ENCODE data around the gene ARHGAP45. TPM values are rescaled to one million over a fixed set of nuclear protein-coding genes. Genes with fewer than 3 reads are reported as not detected.
"Not testable (repeated sequence)": the region's sequence is repeated elsewhere in the genome, so short reads cannot be mapped to it uniquely, and the experiment has no call there.

Gene ARHGAP45, protein sequence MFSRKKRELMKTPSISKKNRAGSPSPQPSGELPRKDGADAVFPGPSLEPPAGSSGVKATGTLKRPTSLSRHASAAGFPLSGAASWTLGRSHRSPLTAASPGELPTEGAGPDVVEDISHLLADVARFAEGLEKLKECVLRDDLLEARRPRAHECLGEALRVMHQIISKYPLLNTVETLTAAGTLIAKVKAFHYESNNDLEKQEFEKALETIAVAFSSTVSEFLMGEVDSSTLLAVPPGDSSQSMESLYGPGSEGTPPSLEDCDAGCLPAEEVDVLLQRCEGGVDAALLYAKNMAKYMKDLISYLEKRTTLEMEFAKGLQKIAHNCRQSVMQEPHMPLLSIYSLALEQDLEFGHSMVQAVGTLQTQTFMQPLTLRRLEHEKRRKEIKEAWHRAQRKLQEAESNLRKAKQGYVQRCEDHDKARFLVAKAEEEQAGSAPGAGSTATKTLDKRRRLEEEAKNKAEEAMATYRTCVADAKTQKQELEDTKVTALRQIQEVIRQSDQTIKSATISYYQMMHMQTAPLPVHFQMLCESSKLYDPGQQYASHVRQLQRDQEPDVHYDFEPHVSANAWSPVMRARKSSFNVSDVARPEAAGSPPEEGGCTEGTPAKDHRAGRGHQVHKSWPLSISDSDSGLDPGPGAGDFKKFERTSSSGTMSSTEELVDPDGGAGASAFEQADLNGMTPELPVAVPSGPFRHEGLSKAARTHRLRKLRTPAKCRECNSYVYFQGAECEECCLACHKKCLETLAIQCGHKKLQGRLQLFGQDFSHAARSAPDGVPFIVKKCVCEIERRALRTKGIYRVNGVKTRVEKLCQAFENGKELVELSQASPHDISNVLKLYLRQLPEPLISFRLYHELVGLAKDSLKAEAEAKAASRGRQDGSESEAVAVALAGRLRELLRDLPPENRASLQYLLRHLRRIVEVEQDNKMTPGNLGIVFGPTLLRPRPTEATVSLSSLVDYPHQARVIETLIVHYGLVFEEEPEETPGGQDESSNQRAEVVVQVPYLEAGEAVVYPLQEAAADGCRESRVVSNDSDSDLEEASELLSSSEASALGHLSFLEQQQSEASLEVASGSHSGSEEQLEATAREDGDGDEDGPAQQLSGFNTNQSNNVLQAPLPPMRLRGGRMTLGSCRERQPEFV
- 100 to 1,000 TPM; 181 to 432 (median 210) TPM for polyA plus RNA-seq (ENCODE audit: low read depth in 6 of 6)

- Mint-ChIP-seq H3K4me3 (peak within 1 kb of the TSS; percentile 81 to 99 (median 96)), H3K27ac (peak within 1 kb of the TSS; percentile 92 to 99 (median 96)), H3K36me3 (peaks cover 6 to 12% of the 10 kb centered on the region in 2 donors), H3K9me3 (peaks cover 0 to 2% (median 0%) of the 10 kb centered on the region in 7 donors), H3K27me3 (no peaks in the 10 kb centered on the region), H3K4me1 (peaks cover 36 to 48% (median 45%) of the 10 kb centered on the region in 3 donors)
- ATAC-seq (ENCODE audit: low read depth in 2 of 2) (peak; percentile 54), DNase-seq (peak; percentile 84)
These were observed at the start of gene ARHGAP45 for GRCh38 chr19:1066748-1067340. ARHGAP45 (plus strand) TSS chr19:1067167; CDS start chr19:1067406, 239 bp downstream.

- DNase-seq (no peak), ATAC-seq (ENCODE audit: low read depth in 2 of 2) (no peak)
- H3K36me3 Mint-ChIP-seq: no peaks in the 10 kb centered on the region
- H3K4me1 Mint-ChIP-seq: peaks cover 36 to 40% (median 40%) of the 10 kb centered on the region in 3 donors
- no peaks in the 10 kb centered on the region for H3K9me3 Mint-ChIP-seq
- peak overlapping the region in 7 of 8 donors; percentile 22 to 91 (median 66) for H3K4me3 Mint-ChIP-seq
- peaks cover 0 to 7% (median 0%) of the 10 kb centered on the region in 3 donors for H3K27me3 Mint-ChIP-seq
- H3K27ac Mint-ChIP-seq: peak overlapping the region in 3 of 6 donors; percentile 50 to 74 (median 71)
These were observed 49.1 kb upstream of the ARHGAP45 start for GRCh38 chr19:1017906-1018305.

GRCh38 chr19:1018393-1018792 is 48.6 kb upstream of the ARHGAP45 start:
- ATAC-seq (ENCODE audit: low read depth in 2 of 2) (no peak), DNase-seq (no peak)
- peak overlapping the region in 2 of 6 donors; percentile 85 to 100 for H3K27ac Mint-ChIP-seq
- H3K9me3 Mint-ChIP-seq: no peaks in the 10 kb centered on the region
- H3K4me3 Mint-ChIP-seq: peak overlapping the region; percentile 33 to 94 (median 88)
- peaks cover 36 to 40% (median 40%) of the 10 kb centered on the region in 3 donors for H3K4me1 Mint-ChIP-seq
- H3K36me3 Mint-ChIP-seq: no peaks in the 10 kb centered on the region
- H3K27me3 Mint-ChIP-seq: peaks cover 0 to 7% (median 0%) of the 10 kb centered on the region in 3 donors

DNA sequence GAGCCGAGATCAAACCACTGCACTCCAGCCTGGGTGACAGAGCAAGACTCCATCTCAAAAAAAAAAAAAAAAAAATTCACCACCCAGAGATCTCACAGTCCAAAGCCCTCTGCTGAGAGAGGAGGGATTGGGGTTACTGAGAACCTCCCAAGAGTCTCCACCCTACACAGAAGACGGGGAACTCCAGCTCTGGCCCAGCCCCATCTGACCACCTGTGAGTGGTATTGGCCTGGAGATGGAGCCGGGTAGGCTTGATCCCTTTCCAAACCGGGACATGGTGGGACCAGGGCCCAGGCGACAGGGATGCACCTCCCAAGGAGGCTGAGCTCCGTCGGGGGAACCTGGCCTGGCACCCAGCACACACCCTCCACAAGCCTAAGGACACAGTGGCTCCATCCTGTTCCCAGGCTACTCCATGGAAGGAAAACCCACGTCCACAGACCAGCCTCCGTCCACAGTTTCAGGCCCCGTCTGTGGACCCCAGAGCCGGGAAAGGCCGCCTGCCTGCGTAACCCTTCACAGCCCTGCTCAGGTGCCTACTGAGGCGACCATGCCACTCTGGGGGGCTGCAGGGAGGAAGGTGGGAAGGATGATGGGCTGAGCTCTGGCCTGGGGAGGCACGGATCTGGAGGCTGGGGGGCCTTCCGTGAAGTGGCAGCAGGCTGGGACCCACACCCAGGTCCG is 47.9 kb upstream of the ARHGAP45 start:
- ATAC-seq (ENCODE audit: low read depth in 2 of 2): no peak

DNA sequence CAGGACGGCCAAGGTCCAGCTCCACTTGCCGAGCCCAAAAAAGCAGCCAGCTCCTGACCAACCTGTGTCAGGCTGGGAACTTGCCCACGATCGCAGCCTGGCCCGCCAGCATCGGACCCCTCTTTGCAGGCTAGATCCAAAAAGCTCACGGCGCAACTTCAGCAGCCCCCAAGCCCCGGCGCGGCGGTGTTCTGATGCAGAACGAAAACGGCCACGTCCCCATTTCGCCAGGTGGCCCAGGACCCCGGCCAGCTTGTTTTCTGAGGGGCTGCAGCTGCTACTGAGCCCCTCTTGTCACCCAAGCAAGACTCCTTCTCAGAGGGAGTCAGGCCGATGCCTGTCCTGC is 47.4 kb upstream of the ARHGAP45 start:
- ATAC-seq (ENCODE audit: low read depth in 2 of 2) (no peak), DNase-seq (no peak)
- Mint-ChIP-seq H3K27me3 (peaks cover 0 to 7% (median 0%) of the 10 kb centered on the region in 3 donors), H3K4me1 (peaks cover 32 to 38% (median 36%) of the 10 kb centered on the region in 3 donors), H3K9me3 (no peaks in the 10 kb centered on the region), H3K27ac (peak overlapping the region in 4 of 6 donors; percentile 53 to 100 (median 97)), H3K4me3 (peak overlapping the region; percentile 87 to 96 (median 94)), H3K36me3 (no peaks in the 10 kb centered on the region)

More for the DNA sequence above, 47.9 kb upstream of the ARHGAP45 start:
- H3K27ac Mint-ChIP-seq: peak overlapping the region in 4 of 6 donors; percentile 11 to 100 (median 75)
- no peak for DNase-seq
- H3K36me3 Mint-ChIP-seq: no peaks in the 10 kb centered on the region
- peaks cover 35 to 40% (median 36%) of the 10 kb centered on the region in 3 donors for H3K4me1 Mint-ChIP-seq
- peak overlapping the region; percentile 71 to 94 (median 90) for H3K4me3 Mint-ChIP-seq
- no peaks in the 10 kb centered on the region for H3K9me3 Mint-ChIP-seq
- H3K27me3 Mint-ChIP-seq: peaks cover 0 to 7% (median 0%) of the 10 kb centered on the region in 3 donors

DNA sequence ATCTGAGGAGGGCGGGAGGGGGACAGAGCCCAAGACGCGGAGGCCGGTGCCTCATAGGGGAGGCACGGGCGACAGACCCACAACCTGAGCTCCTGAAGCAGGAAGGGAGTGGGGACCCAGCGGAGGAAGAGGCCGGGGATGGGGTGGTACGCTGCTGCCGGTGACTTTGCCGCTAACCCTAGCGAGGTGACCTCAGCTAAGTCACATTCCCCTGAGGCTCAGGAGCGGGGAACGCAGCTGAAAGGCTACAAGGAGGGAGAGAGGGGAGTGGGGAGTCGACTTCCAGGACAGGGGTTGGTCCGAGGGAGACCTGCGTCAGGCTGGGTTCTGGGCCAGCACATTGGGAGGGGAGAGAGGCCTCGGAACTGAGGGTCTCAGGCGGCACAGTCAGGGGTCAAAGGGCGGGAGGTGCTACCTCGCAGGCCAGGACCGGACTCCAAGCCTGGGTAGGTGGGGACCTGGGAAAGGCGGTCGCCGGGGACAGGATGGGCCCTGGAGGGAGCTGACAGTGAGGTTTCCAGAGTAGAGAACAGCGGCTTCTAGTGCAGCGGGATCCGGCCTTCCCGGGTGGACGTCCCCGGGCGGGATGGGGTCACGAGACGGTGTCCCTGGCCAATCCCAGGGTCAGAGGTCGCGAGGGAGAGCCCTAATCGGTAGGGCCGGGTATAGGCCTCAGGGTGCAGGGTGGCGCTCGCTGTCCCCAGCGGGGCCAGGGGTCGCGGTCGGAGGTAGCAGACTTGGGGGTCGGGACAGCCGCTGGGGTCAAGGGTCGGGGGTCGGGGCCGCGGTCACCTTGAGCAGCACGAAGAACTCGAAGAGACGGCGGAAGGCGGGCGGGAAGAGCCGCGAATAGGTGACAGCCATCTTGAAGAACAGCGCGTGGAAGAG is 46.7 kb upstream of the ARHGAP45 start:
- Mint-ChIP-seq H3K27ac (peak overlapping the region; percentile 53 to 100 (median 96)), H3K27me3 (peaks cover 0 to 7% (median 0%) of the 10 kb centered on the region in 3 donors), H3K9me3 (no peaks in the 10 kb centered on the region), H3K36me3 (no peaks in the 10 kb centered on the region), H3K4me3 (peak overlapping the region; percentile 87 to 96 (median 94)), H3K4me1 (peaks cover 32 to 39% (median 38%) of the 10 kb centered on the region in 3 donors)
- no peak for ATAC-seq (ENCODE audit: low read depth in 2 of 2)
- DNase-seq: no peak

GRCh38 chr19:1020868-1021425 is 46.0 kb upstream of the ARHGAP45 start, which contains the start of gene TMEM259:
TMEM259 (minus strand) TSS chr19:1021123; CDS start chr19:1020996, 127 bp downstream.
- Mint-ChIP-seq H3K27me3 (peaks cover 0 to 7% (median 0%) of the 10 kb centered on the region in 3 donors), H3K4me3 (peak within 1 kb of the TSS; percentile 87 to 96 (median 94)), H3K36me3 (no peaks in the 10 kb centered on the region), H3K27ac (peak within 1 kb of the TSS; percentile 99 to 100 (median 100)), H3K4me1 (peaks cover 32 to 40% (median 38%) of the 10 kb centered on the region in 3 donors), H3K9me3 (no peaks in the 10 kb centered on the region)
- ATAC-seq (ENCODE audit: low read depth in 2 of 2) (peak; percentile 84 to 87), DNase-seq (peak; percentile 98)

DNA sequence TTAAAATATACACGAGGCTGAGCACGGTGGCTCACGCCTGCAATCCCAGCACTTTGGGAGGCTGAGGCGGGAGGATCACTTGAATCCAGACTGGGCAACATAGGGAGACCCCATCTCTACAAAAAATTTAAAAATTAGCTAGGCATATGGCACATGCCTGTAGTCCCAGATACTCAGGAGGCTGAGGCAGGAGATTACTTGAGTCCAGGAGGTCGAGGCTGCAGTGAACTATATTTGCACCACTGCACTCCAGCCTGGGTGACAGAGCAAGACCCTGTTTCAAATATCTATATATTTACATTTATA is 43.1 kb upstream of the ARHGAP45 start:
- not testable (repeated sequence) for H3K27me3 Mint-ChIP-seq; H3K27ac Mint-ChIP-seq; ATAC-seq (ENCODE audit: low read depth in 2 of 2); DNase-seq; H3K9me3 Mint-ChIP-seq; H3K36me3 Mint-ChIP-seq
- peak overlapping the region in 2 of 8 donors; percentile 16 to 76 for H3K4me3 Mint-ChIP-seq
- peaks cover 19 to 23% (median 22%) of the 10 kb centered on the region in 3 donors for H3K4me1 Mint-ChIP-seq

DNA sequence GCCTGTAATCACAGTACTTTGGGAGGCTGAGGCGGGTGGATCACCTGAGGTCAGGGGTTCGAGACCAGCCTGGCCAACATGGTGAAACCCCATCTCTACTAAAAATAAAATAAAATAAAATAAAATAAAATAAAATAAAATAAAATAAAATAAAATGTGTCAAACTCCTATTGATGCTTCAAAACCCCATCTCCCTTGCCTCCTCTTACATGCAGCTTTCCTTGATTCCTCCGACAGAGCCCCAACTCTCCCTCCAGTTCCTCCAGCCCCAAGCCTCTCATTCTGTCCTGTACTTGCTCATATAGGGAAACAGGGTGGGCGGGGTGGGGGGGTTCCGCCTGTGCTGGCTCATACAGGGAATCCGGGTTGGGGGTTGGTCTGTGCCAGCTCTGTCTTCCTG is 41.9 kb upstream of the ARHGAP45 start:
- not testable (repeated sequence) for ATAC-seq (ENCODE audit: low read depth in 2 of 2); H3K27me3 Mint-ChIP-seq; H3K9me3 Mint-ChIP-seq; H3K36me3 Mint-ChIP-seq; DNase-seq
- Mint-ChIP-seq H3K4me1 (peaks cover 22 to 26% (median 24%) of the 10 kb centered on the region in 3 donors), H3K4me3 (peak overlapping the region in 3 of 8 donors; percentile 6 to 75 (median 22)), H3K27ac (peak overlapping the region in 2 of 6 donors; percentile 15 to 63)

DNA sequence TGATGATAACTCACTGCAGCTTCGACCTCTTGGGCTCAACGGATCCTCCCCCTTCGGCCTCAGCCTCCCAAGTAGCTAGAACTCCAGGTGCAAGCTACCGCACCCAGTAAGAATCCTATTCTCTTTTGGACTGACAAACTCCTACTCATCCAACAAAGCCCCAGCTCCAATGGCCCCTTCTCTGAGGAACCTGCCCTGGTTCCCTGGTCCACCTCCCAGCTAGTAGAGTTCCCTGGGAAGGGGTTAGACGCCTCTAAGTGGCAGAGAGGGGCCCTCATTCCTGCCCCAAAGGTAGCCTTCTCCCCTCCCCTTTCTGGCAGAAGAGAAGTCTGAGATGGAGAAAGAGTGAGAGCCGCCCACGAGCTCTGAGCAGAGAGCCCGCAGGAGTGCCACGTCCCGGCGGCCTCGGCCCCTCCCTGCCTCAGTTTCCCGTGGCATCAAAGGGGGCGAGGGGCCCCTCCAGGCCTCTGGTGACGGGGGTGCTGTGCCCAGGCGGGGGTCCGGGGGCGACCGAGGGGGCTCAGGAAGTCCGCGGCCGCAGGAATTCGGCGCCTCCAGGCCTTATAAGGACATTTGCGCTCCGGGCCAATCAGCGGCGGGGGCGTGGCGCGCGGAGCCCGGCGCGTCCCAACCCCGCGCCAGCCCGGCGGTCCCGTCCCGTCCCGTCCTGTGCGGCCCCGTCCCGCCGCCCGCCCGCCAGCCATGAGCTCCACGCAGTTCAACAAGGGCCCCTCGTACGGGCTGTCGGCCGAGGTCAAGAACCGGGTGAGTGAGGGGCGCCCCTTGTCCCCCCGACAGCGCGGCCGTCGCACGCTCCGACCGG is 40.8 kb upstream of the ARHGAP45 start, which contains the start of gene CNN2:
CNN2 (plus strand) TSS at position 649 of the 823 bp plus-strand sequence; CDS start at position 703, 54 bp downstream.
- Mint-ChIP-seq H3K27ac (peak within 1 kb of the TSS; percentile 74 to 97 (median 96)), H3K4me3 (peak within 1 kb of the TSS; percentile 97 to 99 (median 99)), H3K9me3 (no peaks in the 10 kb centered on the region), H3K27me3 (peaks cover 0 to 6% (median 0%) of the 10 kb centered on the region in 3 donors), H3K36me3 (no peaks in the 10 kb centered on the region), H3K4me1 (peaks cover 24 to 28% (median 27%) of the 10 kb centered on the region in 3 donors)
- ATAC-seq (ENCODE audit: low read depth in 2 of 2) (peak; percentile 46 to 48), DNase-seq (peak; percentile 71)
